ENCODE measurements around the gene BSCL2. TPM values are rescaled to one million over a fixed set of nuclear protein-coding genes. Genes with fewer than 3 reads are reported as not detected.
"Not testable (repeated sequence)": the region's sequence is repeated elsewhere in the genome, so short reads cannot be mapped to it uniquely, and the experiment has no call there.

BSCL2 gene
- polyA plus RNA-seq, 1 experiment, result 94.1 TPM

GRCh38 chr11:62694455-62695167 lies 12.6 kb downstream of the BSCL2 start:
- ChIA-PET CTCF (interaction anchor here (0.7 to 3.8 kb wide), 23 partner anchors 8 to 313 kb away, joined by 3 to 40 read pairs (median 4); partner anchors contain the start of genes B3GAT3, HNRNPUL2, LBHD1 and UBXN1), POLR2A (no interaction called here)
- H3K4me3 ChIP-seq (ENCODE audit: low read depth, low read length), result no peak overlapping the region
- H3K36me3 ChIP-seq (ENCODE audit: control insufficient read depth, insufficient read depth, low read length), result peaks cover 16% of the 10 kb centered on the region
- DNase-seq (ENCODE audit: low read depth), result no peak
- peak; percentile 88 for TF ChIP-seq CTCF (IDR thresholded peaks at IDR 0.05; ENCODE audit: insufficient read depth, low read depth, low read length)
- H3K27me3 ChIP-seq (ENCODE audit: control insufficient read depth, insufficient read depth, low read length), result no peaks in the 10 kb centered on the region

- CTCF ChIA-PET, result interaction anchor here (0.6 to 3.8 kb wide), 15 partner anchors 13 to 299 kb away, joined by 3 to 40 read pairs (median 4); partner anchors contain the start of genes HNRNPUL2, LBHD1, MTA2 and UBXN1
Measured at GRCh38 chr11:62693624-62694023, 13.6 kb downstream of the BSCL2 start.

GRCh38 chr11:62689421-62690183 lies 17.6 kb downstream of the BSCL2 start, which contains the start of gene LRRN4CL:
TSS of gene LRRN4CL (minus strand) at chr11:62689530. CDS start at chr11:62688508, 1,022 bp downstream.
- H3K4me3 ChIP-seq (ENCODE audit: low read depth, low read length), result peak within 1 kb of the TSS; percentile 16
- ChIA-PET POLR2A (interaction anchor here (0.6 to 1.5 kb wide), 6 partner anchors 18 to 295 kb away, joined by 3 to 7 read pairs (median 3); partner anchors contain the start of genes C11orf98, CSKMT, EEF1G and LBHD1), CTCF (interaction anchor here (0.7 to 4.0 kb wide), 11 partner anchors 9 to 192 kb away, joined by 3 to 33 read pairs (median 5); partner anchors contain the start of genes C11orf98, CSKMT, LBHD1 and TMEM179B)
- peak; percentile 91 for DNase-seq (ENCODE audit: low read depth)
- TF ChIP-seq CTCF (IDR thresholded peaks at IDR 0.05; ENCODE audit: insufficient read depth, low read depth, low read length), result no peak
- H3K36me3 ChIP-seq (ENCODE audit: control insufficient read depth, insufficient read depth, low read length), result peaks cover 16% of the 10 kb centered on the region
- H3K27me3 ChIP-seq (ENCODE audit: control insufficient read depth, insufficient read depth, low read length), result no peaks in the 10 kb centered on the region

More at GRCh38 chr11:62693624-62694023, 13.6 kb downstream of the BSCL2 start:
- H3K27me3 ChIP-seq (ENCODE audit: control insufficient read depth, insufficient read depth, low read length); DNase-seq (ENCODE audit: low read depth); H3K4me3 ChIP-seq (ENCODE audit: low read depth, low read length); POLR2A ChIA-PET: not testable (repeated sequence)
- peaks cover 16% of the 10 kb centered on the region for H3K36me3 ChIP-seq (ENCODE audit: control insufficient read depth, insufficient read depth, low read length)

DNA sequence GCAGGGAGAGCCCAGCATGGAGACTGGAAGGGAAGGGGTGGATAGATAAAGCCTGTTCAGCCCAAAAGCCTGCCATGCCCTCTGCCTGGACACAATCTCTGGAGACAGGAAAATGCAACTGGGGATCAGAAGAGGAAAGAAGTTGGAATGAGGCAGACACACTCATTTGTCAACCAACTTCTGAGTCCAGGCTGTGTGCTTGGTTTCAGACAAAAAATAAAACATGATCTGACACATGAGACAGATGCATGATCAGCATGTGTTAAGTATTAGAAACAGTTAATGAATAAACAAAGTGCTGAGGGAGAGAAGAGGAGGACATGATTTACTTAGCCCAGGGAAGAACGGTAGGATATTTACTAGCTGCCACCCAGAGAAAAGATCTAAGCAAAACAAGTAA lies 18.7 kb downstream of the BSCL2 start:
- TF ChIP-seq CTCF (IDR thresholded peaks at IDR 0.05; ENCODE audit: insufficient read depth, low read depth, low read length), result no peak
- H3K27me3 ChIP-seq (ENCODE audit: control insufficient read depth, insufficient read depth, low read length), result no peaks in the 10 kb centered on the region
- DNase-seq (ENCODE audit: low read depth), result no peak
- H3K36me3 ChIP-seq (ENCODE audit: control insufficient read depth, insufficient read depth, low read length), result peaks cover 16% of the 10 kb centered on the region
- peak overlapping the region; percentile 0 for H3K4me3 ChIP-seq (ENCODE audit: low read depth, low read length)
- ChIA-PET POLR2A (interaction anchor here (1.1 to 1.5 kb wide), 2 partner anchors 24 to 115 kb away, joined by 5 to 7 read pairs; partner anchors contain the start of genes C11orf98, CSKMT and EEF1G), CTCF (interaction anchor here (1.5 to 4.0 kb wide), 6 partner anchors 11 to 98 kb away, joined by 3 to 13 read pairs (median 6); partner anchors contain the start of genes C11orf98, CSKMT, LBHD1 and TMEM179B)

GRCh38 chr11:62687508-62688396 lies 19.5 kb downstream of the BSCL2 start:
- Histone ChIP-seq H3K36me3 (ENCODE audit: control insufficient read depth, insufficient read depth, low read length) (peaks cover 13% of the 10 kb centered on the region), H3K27me3 (ENCODE audit: control insufficient read depth, insufficient read depth, low read length) (no peaks in the 10 kb centered on the region), H3K4me3 (ENCODE audit: low read depth, low read length) (peak overlapping the region; percentile 5; the same call in 1 of the 2 replicates)
- POLR2A ChIA-PET, result no interaction called here
- no peak for TF ChIP-seq CTCF (IDR thresholded peaks at IDR 0.05; ENCODE audit: insufficient read depth, low read depth, low read length)
- no peak for DNase-seq (ENCODE audit: low read depth)
- CTCF ChIA-PET, result interaction anchor here (2.6 to 4.0 kb wide), 2 partner anchors 11 to 95 kb away, joined by 5 to 13 read pairs; partner anchors contain the start of gene TUT1
